ENCODE results near the gene RUFY3. TPM values are rescaled to one million over a fixed set of nuclear protein-coding genes. Genes with fewer than 3 reads are reported as not detected.

The RUFY3 gene
- total and polyA plus RNA-seq, 3 donors from 2014 or later, result 84.7 to 247 (median 220) TPM

DNA sequence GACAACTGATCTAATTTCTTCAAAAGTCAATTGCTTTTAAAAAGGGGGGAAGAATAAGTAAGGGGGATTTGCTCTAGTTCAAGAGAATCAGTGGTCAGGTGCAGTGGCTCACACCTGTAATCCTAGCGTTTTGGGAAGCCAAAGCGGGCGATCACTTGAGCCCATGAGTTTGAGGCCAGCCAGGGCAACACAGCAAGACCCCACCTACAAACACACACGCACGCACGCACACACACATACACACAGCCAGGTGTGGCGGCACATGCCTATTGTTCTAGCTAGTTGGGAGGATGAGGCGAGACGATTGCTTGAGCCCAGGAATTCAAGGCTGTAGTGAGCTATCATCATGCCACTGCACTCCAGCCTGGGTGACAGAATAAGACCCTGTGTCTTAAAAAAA lies 108.3 kb downstream of the RUFY3 start:
- TF ChIP-seq POLR2A (IDR thresholded peaks at IDR 0.05) (no peak), CTCF (IDR thresholded peaks at IDR 0.05) (no peak)
- no peaks in the 10 kb centered on the region for H3K4me1 ChIP-seq
- intact Hi-C loops (cut with DNase I; ENCODE audit: low total_unique reads), result no loop called here
- no peak for DNase-seq
- WGBS, 2 donors, result 82 to 96% methylated on average over 8 to 9 of the region's 9 CpGs
- H3K4me3 ChIP-seq, result no peak overlapping the region
- no peaks in the 10 kb centered on the region for H3K9me3 ChIP-seq
- no peaks in the 10 kb centered on the region for H3K36me3 ChIP-seq (ENCODE audit: low read depth, missing control alignments)
- H3K27me3 ChIP-seq, result no peaks in the 10 kb centered on the region
- H3K27ac ChIP-seq, result no peak overlapping the region

GRCh38 chr4:70831293-70831692 lies 109.5 kb downstream of the RUFY3 start:
- Histone ChIP-seq H3K9me3 (no peaks in the 10 kb centered on the region), H3K4me3 (no peak overlapping the region), H3K27ac (no peak overlapping the region), H3K4me1 (peaks cover 2% of the 10 kb centered on the region), H3K36me3 (ENCODE audit: low read depth, missing control alignments) (no peaks in the 10 kb centered on the region), H3K27me3 (no peaks in the 10 kb centered on the region)
- TF ChIP-seq CTCF (IDR thresholded peaks at IDR 0.05) (no peak), POLR2A (IDR thresholded peaks at IDR 0.05) (no peak)
- WGBS, 2 donors, result 92 to 95% methylated on average over 4 of the region's 4 CpGs
- DNase-seq, result no peak
- intact Hi-C loops (cut with DNase I; ENCODE audit: low total_unique reads), result no loop called here

DNA sequence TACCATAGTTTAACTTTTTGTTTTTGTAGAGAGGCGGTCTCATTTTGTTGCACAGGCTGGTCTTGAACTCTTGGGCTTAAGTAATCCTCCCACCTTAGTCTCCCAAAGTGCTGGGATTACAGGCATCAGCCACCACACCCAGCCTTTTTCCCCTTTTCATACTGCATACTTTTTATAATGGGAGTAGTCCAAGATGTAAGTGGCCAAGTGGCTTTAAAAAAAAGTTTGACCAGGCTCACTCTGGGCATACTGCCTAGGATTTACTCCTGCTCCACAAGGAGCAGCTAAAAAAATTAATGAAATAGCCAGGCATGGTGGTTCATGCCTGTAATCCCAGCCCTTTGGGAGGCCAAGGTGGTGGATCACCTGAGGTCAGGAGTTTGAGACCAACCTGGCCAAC lies 111.9 kb downstream of the RUFY3 start:
- Histone ChIP-seq H3K36me3 (ENCODE audit: low read depth, missing control alignments) (no peaks in the 10 kb centered on the region), H3K4me3 (no peak overlapping the region), H3K4me1 (peaks cover 15% of the 10 kb centered on the region), H3K27ac (no peak overlapping the region), H3K9me3 (no peaks in the 10 kb centered on the region), H3K27me3 (no peaks in the 10 kb centered on the region)
- intact Hi-C loops (cut with DNase I; ENCODE audit: low total_unique reads), result no loop called here
- DNase-seq, result no peak
- TF ChIP-seq POLR2A (IDR thresholded peaks at IDR 0.05) (no peak), CTCF (IDR thresholded peaks at IDR 0.05) (no peak)
- 95 to 100% methylated on average over 1 of the region's 1 CpG for WGBS, 2 donors

DNA sequence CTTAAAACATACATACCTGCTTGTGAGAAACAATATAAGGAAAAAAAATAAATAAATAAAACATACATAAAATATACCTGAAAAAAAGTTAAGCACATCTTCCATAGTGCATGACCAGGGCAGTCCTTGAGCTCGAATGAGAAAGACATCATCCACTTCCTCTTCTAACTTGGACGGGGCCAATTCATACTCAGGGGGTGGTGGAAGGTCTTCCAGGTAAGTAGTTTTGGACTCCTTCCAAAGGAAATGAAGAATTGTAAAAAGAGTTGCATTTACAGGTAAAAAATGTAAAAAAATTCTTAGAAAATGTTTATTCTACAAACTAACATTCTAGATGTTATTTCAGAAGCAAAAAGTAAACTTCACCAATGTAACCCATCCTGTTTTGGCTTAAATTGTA lies 114.3 kb downstream of the RUFY3 start:
- Histone ChIP-seq H3K4me1 (peaks cover 15% of the 10 kb centered on the region), H3K27me3 (no peaks in the 10 kb centered on the region), H3K27ac (no peak overlapping the region), H3K36me3 (ENCODE audit: low read depth, missing control alignments) (no peaks in the 10 kb centered on the region), H3K9me3 (no peaks in the 10 kb centered on the region), H3K4me3 (no peak overlapping the region)
- WGBS, 2 donors, result 55 to 66% methylated on average over 2 of the region's 2 CpGs
- DNase-seq, result no peak
- TF ChIP-seq POLR2A (IDR thresholded peaks at IDR 0.05) (no peak), CTCF (IDR thresholded peaks at IDR 0.05) (no peak)
- intact Hi-C loops (cut with DNase I; ENCODE audit: low total_unique reads), result no loop called here

DNA sequence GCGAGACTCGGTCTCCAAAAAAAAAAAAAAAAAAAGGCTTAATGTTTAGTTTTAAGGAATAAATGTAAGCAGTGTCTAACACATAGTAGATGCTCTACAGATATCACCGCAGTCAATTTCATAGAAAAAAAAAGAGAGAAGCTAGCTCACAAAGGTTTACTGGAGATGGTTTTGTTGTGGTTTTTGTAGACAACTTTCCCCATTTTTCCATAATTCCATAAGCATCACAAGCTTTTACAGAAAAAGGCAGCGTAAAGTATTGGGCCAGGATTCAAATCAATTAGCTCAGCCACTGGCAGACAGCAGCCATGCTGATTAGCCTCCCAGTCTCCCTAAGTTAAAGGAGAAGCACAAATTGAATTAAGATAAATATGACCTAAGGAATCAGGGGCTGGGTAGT lies 116.4 kb downstream of the RUFY3 start:
- WGBS, 2 donors, result 16 to 22% methylated on average over 4 of the region's 4 CpGs
- DNase-seq, result no peak
- Histone ChIP-seq H3K36me3 (ENCODE audit: low read depth, missing control alignments) (no peaks in the 10 kb centered on the region), H3K4me1 (peaks cover 15% of the 10 kb centered on the region), H3K27me3 (no peaks in the 10 kb centered on the region), H3K27ac (peak overlapping the region; percentile 85 to 93), H3K9me3 (no peaks in the 10 kb centered on the region), H3K4me3 (peak overlapping the region; percentile 90 to 96)
- TF ChIP-seq POLR2A (IDR thresholded peaks at IDR 0.05), result no peak
- TF ChIP-seq CTCF (IDR thresholded peaks at IDR 0.05), result no peak
- intact Hi-C loops (cut with DNase I; ENCODE audit: low total_unique reads), result no loop called here

Data from testis (tissue), 3 donors.